ENCODE measurements around the gene LYPD5. TPM values are rescaled to one million over a fixed set of nuclear protein-coding genes. Genes with fewer than 3 reads are reported as not detected.

The LYPD5 gene
- total and polyA plus RNA-seq, 2 of the 13 experiments (the other 11 are each of a cell fraction or from before 2014, with no cell fraction given), result not detected

- TF ChIP-seq, protein P1, sequence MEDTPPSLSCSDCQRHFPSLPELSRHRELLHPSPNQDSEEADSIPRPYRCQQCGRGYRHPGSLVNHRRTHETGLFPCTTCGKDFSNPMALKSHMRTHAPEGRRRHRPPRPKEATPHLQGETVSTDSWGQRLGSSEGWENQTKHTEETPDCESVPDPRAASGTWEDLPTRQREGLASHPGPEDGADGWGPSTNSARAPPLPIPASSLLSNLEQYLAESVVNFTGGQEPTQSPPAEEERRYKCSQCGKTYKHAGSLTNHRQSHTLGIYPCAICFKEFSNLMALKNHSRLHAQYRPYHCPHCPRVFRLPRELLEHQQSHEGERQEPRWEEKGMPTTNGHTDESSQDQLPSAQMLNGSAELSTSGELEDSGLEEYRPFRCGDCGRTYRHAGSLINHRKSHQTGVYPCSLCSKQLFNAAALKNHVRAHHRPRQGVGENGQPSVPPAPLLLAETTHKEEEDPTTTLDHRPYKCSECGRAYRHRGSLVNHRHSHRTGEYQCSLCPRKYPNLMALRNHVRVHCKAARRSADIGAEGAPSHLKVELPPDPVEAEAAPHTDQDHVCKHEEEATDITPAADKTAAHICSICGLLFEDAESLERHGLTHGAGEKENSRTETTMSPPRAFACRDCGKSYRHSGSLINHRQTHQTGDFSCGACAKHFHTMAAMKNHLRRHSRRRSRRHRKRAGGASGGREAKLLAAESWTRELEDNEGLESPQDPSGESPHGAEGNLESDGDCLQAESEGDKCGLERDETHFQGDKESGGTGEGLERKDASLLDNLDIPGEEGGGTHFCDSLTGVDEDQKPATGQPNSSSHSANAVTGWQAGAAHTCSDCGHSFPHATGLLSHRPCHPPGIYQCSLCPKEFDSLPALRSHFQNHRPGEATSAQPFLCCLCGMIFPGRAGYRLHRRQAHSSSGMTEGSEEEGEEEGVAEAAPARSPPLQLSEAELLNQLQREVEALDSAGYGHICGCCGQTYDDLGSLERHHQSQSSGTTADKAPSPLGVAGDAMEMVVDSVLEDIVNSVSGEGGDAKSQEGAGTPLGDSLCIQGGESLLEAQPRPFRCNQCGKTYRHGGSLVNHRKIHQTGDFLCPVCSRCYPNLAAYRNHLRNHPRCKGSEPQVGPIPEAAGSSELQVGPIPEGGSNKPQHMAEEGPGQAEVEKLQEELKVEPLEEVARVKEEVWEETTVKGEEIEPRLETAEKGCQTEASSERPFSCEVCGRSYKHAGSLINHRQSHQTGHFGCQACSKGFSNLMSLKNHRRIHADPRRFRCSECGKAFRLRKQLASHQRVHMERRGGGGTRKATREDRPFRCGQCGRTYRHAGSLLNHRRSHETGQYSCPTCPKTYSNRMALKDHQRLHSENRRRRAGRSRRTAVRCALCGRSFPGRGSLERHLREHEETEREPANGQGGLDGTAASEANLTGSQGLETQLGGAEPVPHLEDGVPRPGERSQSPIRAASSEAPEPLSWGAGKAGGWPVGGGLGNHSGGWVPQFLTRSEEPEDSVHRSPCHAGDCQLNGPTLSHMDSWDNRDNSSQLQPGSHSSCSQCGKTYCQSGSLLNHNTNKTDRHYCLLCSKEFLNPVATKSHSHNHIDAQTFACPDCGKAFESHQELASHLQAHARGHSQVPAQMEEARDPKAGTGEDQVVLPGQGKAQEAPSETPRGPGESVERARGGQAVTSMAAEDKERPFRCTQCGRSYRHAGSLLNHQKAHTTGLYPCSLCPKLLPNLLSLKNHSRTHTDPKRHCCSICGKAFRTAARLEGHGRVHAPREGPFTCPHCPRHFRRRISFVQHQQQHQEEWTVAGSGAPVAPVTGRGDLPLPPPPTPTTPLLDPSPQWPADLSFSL (CRISPR knock-in tag; IDR thresholded peaks at IDR 0.05), result no peak
- TF ChIP-seq NRL (CRISPR knock-in tag; IDR thresholded peaks at IDR 0.05; ENCODE audit: borderline replicate concordance), result no peak
Measured at GRCh38 chr19:43769256-43769655, 33.0 kb downstream of the LYPD5 start (continued).

- Histone ChIP-seq H3K36me3 (replicated peaks in 1 of 2; ENCODE audit: control insufficient read depth in 1 of 2, insufficient read depth in 2 of 2, low read length in 2 of 2) (no peaks in the 10 kb centered on the region), H3K4me2 (ENCODE audit: low read depth, low read length) (no peak overlapping the region), H4K20me1 (ENCODE audit: insufficient read depth, low read length) (no peaks in the 10 kb centered on the region), H3K9ac (ENCODE audit: insufficient read depth, low read depth, low read length) (no peak overlapping the region), H3K9me3 (ENCODE audit: low read length) (no peaks in the 10 kb centered on the region), H3K79me2 (ENCODE audit: insufficient read depth, low read length) (no peaks in the 10 kb centered on the region), H3K27me3 (ENCODE audit: control insufficient read depth in 1 of 2, insufficient read depth in 2 of 2, low read length in 2 of 2) (peaks cover 0 to 7% of the 10 kb centered on the region in 2 experiments; a peak in 2 of 5 replicates), H3K4me3 (replicated peaks in 1 of 3; ENCODE audit: insufficient read depth in 1 of 3, low read depth in 2 of 3, low read length in 3 of 3) (no peak overlapping the region), H3K27ac (ENCODE audit: extremely low read length, insufficient read depth, low read length) (no peak overlapping the region), H3K4me1 (ENCODE audit: insufficient read depth, low read length) (peaks cover 17% of the 10 kb centered on the region; the same call in 1 of the 2 replicates), H2AFZ (ENCODE audit: low read length) (no peak overlapping the region)
- DNase-seq (ENCODE audit: low spot score) (no peak), ATAC-seq (no peak), FAIRE-seq (no peak)
- POLR2A ChIA-PET, result interaction anchor here (1.6 kb wide), 1 partner anchor 14 kb away, joined by 4 read pairs; the partner anchor contains the start of gene SMG9
- BruUV-seq (replicated peaks), result no TSS peak
- intact Hi-C loops (cut with micrococcal nuclease; ENCODE audit: unreplicated experiment), result loop anchor here (10.0 kb wide), 1 partner anchor 104 kb away; no protein-coding TSS in a partner anchor
- 43% methylated on average over 15 of the region's 15 CpGs for WGBS (ENCODE audit: low lambda C conversion rate)
- in situ Hi-C loops (cut with HindIII; ENCODE audit: extremely low pct_ligation_motif_present, low pct_unique_long_range_greater_than_20kb), result no loop called here
- TF ChIP-seq IRF2 (CRISPR knock-in tag; IDR thresholded peaks at IDR 0.05) (no peak), RARG (CRISPR knock-in tag; IDR thresholded peaks at IDR 0.05; ENCODE audit: low read depth) (no peak), EHMT2 (IDR thresholded peaks at IDR 0.05; ENCODE audit: borderline replicate concordance, low read depth, low read length) (no peak), ZNF446 (CRISPR knock-in tag; IDR thresholded peaks at IDR 0.05) (no peak), KLF16 (CRISPR knock-in tag; IDR thresholded peaks at IDR 0.05) (no peak)
- TF ChIP-seq, protein P2, sequence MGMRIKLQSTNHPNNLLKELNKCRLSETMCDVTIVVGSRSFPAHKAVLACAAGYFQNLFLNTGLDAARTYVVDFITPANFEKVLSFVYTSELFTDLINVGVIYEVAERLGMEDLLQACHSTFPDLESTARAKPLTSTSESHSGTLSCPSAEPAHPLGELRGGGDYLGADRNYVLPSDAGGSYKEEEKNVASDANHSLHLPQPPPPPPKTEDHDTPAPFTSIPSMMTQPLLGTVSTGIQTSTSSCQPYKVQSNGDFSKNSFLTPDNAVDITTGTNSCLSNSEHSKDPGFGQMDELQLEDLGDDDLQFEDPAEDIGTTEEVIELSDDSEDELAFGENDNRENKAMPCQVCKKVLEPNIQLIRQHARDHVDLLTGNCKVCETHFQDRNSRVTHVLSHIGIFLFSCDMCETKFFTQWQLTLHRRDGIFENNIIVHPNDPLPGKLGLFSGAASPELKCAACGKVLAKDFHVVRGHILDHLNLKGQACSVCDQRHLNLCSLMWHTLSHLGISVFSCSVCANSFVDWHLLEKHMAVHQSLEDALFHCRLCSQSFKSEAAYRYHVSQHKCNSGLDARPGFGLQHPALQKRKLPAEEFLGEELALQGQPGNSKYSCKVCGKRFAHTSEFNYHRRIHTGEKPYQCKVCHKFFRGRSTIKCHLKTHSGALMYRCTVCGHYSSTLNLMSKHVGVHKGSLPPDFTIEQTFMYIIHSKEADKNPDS (CRISPR knock-in tag; IDR thresholded peaks at IDR 0.05), result no peak
- CTCF ChIA-PET (ENCODE audit: low intra/inter-chr PET ratio, low total read pairs), result no interaction called here
Measured at GRCh38 chr19:43768273-43769050, 33.8 kb downstream of the LYPD5 start.

All from HepG2 (cell line).